A673 (cell line): ENCODE data around the gene IMMP2L. TPM values are rescaled to one million over a fixed set of nuclear protein-coding genes. Genes with fewer than 3 reads are reported as not detected.

Experiments used
- BruUV-seq: library from RNA; stranded (reverse); fragments of 400-500 nt; replicated peaks from 2 replicates; lab custom pipeline; 2021; lab: Mats Ljungman, UMichigan
- CTCF ChIA-PET: fragments of 300-600 bp; sonication (Branson Sonifier 250); formaldehyde crosslinking; loops from one replicate; lab custom pipeline; 2022; ENCODE audit warnings: antibody characterized with exemption; lab: Charles Lee
- POLR2A ChIA-PET: fragments of 300-600 bp; sonication (Branson Sonifier 250); formaldehyde crosslinking; loops from one replicate; lab custom pipeline; 2022; ENCODE audit warnings: antibody characterized with exemption; ENCODE audit not compliant: low non-redundant PET; lab: Charles Lee
- DNase-seq: peaks from one replicate; pipeline ENCODE4 v3.0.0-alpha.2; 2015; ENCODE audit warnings: low spot score
- H3K27ac ChIP-seq: fragments of 200-600 bp; sonication (generic); 2 replicates; pipeline ENCODE4 v1.5.1; 2016; ENCODE audit warnings: mixed run types, low read depth, mild to moderate bottlenecking, mixed read lengths, antibody characterized with exemption, low read length; ENCODE audit not compliant: poor library complexity, severe bottlenecking
- H3K27me3 ChIP-seq: fragments of 200-600 bp; sonication (generic); replicated peaks from 2 replicates; pipeline ENCODE4 v1.6.1; 2017; ENCODE audit warnings: mixed run types, low read depth, mild to moderate bottlenecking, mixed read lengths, antibody characterized with exemption, low read length; ENCODE audit not compliant: insufficient read depth, poor library complexity
- H3K36me3 ChIP-seq: fragments of 200-600 bp; sonication (generic); 2 replicates; pipeline ENCODE4 v1.6.1; 2016; ENCODE audit warnings: mixed run types, mild to moderate bottlenecking, mixed read lengths, antibody characterized with exemption, low read length; ENCODE audit not compliant: insufficient read depth, poor library complexity, severe bottlenecking
- H3K4me1 ChIP-seq: fragments of 200-600 bp; sonication (generic); 2 replicates; pipeline ENCODE4 v1.6.1; 2017; ENCODE audit warnings: mixed run types, mild to moderate bottlenecking, mixed read lengths, antibody characterized with exemption, low read length; ENCODE audit not compliant: insufficient read depth, poor library complexity, severe bottlenecking
- H3K4me3 ChIP-seq: fragments of 200-600 bp; sonication (generic); 2 replicates; pipeline ENCODE4 v1.5.1; 2016; ENCODE audit warnings: low read depth, mixed run types, mild to moderate bottlenecking, mixed read lengths, low read length; ENCODE audit not compliant: poor library complexity, severe bottlenecking
- H3K9me3 ChIP-seq: fragments of 200-600 bp; sonication (generic); 2 replicates; pipeline ENCODE4 v1.6.1; 2016; ENCODE audit warnings: mixed run types, low read depth, mild to moderate bottlenecking, mixed read lengths, antibody characterized with exemption, low read length; ENCODE audit not compliant: poor library complexity, severe bottlenecking
- CTCF ChIP-seq: fragments of 300-800, 200-600 bp; sonication (generic); conservative IDR thresholded peaks from 2 replicates; pipeline ENCODE4 v1.5.1; 2017; ENCODE audit warnings: low read depth, mild to moderate bottlenecking, antibody characterized with exemption, low read length, moderate library complexity, mixed read lengths
- EZH2 ChIP-seq: fragments of 200-600 bp; sonication (generic); IDR thresholded peaks from 2 replicates; pipeline ENCODE4 v1.6.1; 2017; ENCODE audit warnings: borderline replicate concordance, low read depth, mild to moderate bottlenecking, mixed read lengths, antibody characterized with exemption, low read length; ENCODE audit not compliant: poor library complexity, severe bottlenecking
- intact Hi-C: fragments of 100-400 bp; cut with micrococcal nuclease; formaldehyde crosslinking; loops from one replicate; pipeline ENCODE4 v1.10.0; 2022; ENCODE audit not compliant: unreplicated experiment
- total RNA-seq: library from RNA; stranded (reverse); gene quantifications from 2 replicates; pipeline ENCODE4 v1.2.3, GENCODE V29; 2021

Gene IMMP2L
- total RNA-seq, 1 experiment from 2014 or later = 10.0 TPM

- H3K27me3 ChIP-seq = no peaks in the 10 kb centered on the region
- no peaks in the 10 kb centered on the region for H3K4me1 ChIP-seq
- DNase-seq = peak; percentile 3
- H3K4me3 ChIP-seq = no peak overlapping the region
- H3K27ac ChIP-seq = no peak overlapping the region
- no peaks in the 10 kb centered on the region for H3K9me3 ChIP-seq
- CTCF ChIA-PET = no interaction called here
- POLR2A ChIA-PET = no interaction called here
- TF ChIP-seq EZH2 (no peak), CTCF (no peak)
- intact Hi-C loops = no loop called here
- no peaks in the 10 kb centered on the region for H3K36me3 ChIP-seq
- BruUV-seq = no TSS peak
Measured at GRCh38 chr7:111198255-111198654, 364.0 kb downstream of the IMMP2L start.

GRCh38 chr7:111196655-111197054 is 365.6 kb downstream of the IMMP2L start:
- no peak for TF ChIP-seq EZH2
- no peak for TF ChIP-seq CTCF
- H3K36me3 ChIP-seq = no peaks in the 10 kb centered on the region
- H3K4me1 ChIP-seq = no peaks in the 10 kb centered on the region
- no TSS peak for BruUV-seq
- ChIA-PET CTCF (no interaction called here), POLR2A (interaction anchor here (0.5 kb wide), 1 partner anchor 955 kb away, joined by 9 read pairs; no protein-coding TSS in a partner anchor)
- no peaks in the 10 kb centered on the region for H3K27me3 ChIP-seq
- H3K4me3 ChIP-seq = no peak overlapping the region
- no peaks in the 10 kb centered on the region for H3K9me3 ChIP-seq
- intact Hi-C loops = no loop called here
- H3K27ac ChIP-seq = no peak overlapping the region
- no peak for DNase-seq

DNA sequence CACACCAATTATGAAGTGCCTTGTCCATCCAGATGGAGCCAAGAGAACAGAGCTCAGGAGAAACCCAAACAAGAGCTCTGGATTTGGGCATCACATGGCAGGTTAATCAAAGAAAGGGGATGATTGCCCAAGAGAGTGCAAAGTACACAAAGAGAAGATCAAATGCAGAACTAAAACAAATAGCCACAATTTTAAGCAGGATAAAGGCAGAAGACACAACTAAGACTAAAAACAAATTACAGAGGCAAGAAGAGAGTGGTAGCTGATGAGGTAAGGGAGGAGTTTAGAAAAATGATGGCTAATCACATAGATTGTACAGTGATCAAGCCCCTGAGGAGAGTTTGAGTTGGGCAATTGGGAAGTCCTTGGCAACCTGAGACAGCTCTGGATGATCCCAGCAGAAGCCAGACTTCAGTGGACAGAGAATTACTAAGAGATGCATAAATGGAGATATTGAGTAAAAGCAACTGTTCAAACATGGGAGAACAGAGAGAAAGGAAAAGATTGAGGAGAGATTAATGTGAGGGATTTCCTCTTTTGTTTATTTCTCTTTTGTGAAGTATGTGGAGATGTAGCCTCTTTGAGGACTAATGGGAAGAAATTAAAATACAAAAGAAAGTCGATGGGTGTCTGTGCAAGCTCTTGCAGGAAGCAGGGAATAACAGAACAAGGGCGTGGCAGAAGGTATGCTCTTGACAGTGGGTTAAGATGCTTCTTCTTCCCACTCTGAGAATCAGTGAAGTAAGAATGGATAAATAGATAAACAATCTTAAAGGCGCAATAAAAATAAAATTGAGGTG is 369.5 kb downstream of the IMMP2L start:
- Histone ChIP-seq H3K9me3 (no peaks in the 10 kb centered on the region), H3K27ac (no peak overlapping the region), H3K4me1 (no peaks in the 10 kb centered on the region), H3K27me3 (no peaks in the 10 kb centered on the region), H3K4me3 (no peak overlapping the region), H3K36me3 (no peaks in the 10 kb centered on the region)
- POLR2A ChIA-PET = no interaction called here
- CTCF ChIA-PET = no interaction called here
- intact Hi-C loops = no loop called here
- BruUV-seq = no TSS peak
- DNase-seq = no peak
- TF ChIP-seq CTCF (no peak), EZH2 (no peak)
